Spinal cord (tissue), 10 donors: Measurements from ENCODE around the gene TBC1D24. TPM values are rescaled to one million over a fixed set of nuclear protein-coding genes. Genes with fewer than 3 reads are reported as not detected.

Experiments
- DNase-seq, 6 donors: peaks; one replicate each; pipeline versions ENCODE4 v3.0.0 to v3.0.0-alpha.2; 2013 to 2015; ENCODE audit warnings: low spot score in 6 of 6, low read depth in 4 of 6
- H3K27ac ChIP-seq: one replicate; pipeline ENCODE4 v1.5.1; 2013; ENCODE audit warnings: low read depth, low read length, control low read depth
- H3K27me3 ChIP-seq: one replicate; pipeline ENCODE4 v1.6.1; 2013; ENCODE audit warnings: low read length; ENCODE audit not compliant: control insufficient read depth, insufficient read depth
- H3K36me3 ChIP-seq: one replicate; pipeline ENCODE4 v1.6.1; 2013; ENCODE audit warnings: low read length; ENCODE audit not compliant: control insufficient read depth, insufficient read depth
- H3K4me1 ChIP-seq: one replicate; pipeline ENCODE4 v1.6.1; 2013; ENCODE audit warnings: low read length; ENCODE audit not compliant: control insufficient read depth, insufficient read depth
- H3K4me3 ChIP-seq: one replicate; pipeline ENCODE4 v1.5.1; 2013; ENCODE audit warnings: low read depth, low read length, control low read depth
- H3K9me3 ChIP-seq: one replicate; pipeline ENCODE4 v1.6.1; 2013; ENCODE audit warnings: low read length; ENCODE audit not compliant: control insufficient read depth, insufficient read depth
- WGBS: methylation state at CpG from one replicate; pipeline ENCODE4 v1.1.5; 2013; ENCODE audit warnings: missing lambda C conversion rate; ENCODE audit not compliant: insufficient coverage; 5-methylcytosine and 5-hydroxymethylcytosine counted together
- polyA plus RNA-seq, 2 donors: library from polyadenylated mRNA; unstranded; fragments of 120-200 nt; gene quantifications; one replicate each; pipeline ENCODE4 v1.2.1, GENCODE V29; 2013; ENCODE audit not compliant: insufficient read length in 2 of 2
- total RNA-seq, 2 donors: library from RNA; depleted of rRNA in 1 of 2; stranded (reverse); fragments of 120-200 nt in 1 of 2; fragments of >200 nt in 1 of 2; gene quantifications; one replicate each; pipeline versions ENCODE4 v1.2.3 to v1.2.4, GENCODE V29; 2013 to 2014
- donor health status: healthy.

Gene TBC1D24
- total and polyA plus RNA-seq, 4 donors = 22.2 to 64.2 (median 35.4) TPM

GRCh38 chr16:2447920-2448583, 26.9 kb upstream of the TBC1D24 start:
- DNase-seq = no peak
- H3K36me3 ChIP-seq = peaks cover 86% of the 10 kb centered on the region
- no peaks in the 10 kb centered on the region for H3K9me3 ChIP-seq
- 94% methylated on average over 9 of the region's 11 CpGs for WGBS
- H3K27me3 ChIP-seq = no peaks in the 10 kb centered on the region
- no peaks in the 10 kb centered on the region for H3K4me1 ChIP-seq
- H3K4me3 ChIP-seq = no peak overlapping the region
- no peak overlapping the region for H3K27ac ChIP-seq

DNA sequence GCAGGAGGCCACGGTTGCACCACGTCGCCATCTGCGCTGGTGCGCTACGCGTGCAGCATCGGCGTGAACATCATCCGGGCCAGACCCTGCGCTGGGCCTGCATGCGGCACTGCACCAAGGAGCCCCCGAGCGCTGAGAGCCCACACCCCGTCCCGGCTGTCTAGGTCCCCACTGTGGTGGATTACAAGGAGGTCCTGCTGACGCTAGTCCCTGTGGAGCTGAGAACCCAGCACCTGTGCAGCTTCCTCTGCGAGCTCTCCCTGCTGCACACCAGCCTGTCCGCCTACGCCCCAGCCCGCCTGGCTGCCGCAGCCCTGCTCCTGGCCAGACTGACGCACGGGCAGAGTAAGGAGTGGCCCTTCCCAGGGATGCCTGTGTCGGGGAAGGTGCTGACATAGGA, 25.8 kb upstream of the TBC1D24 start:
- Histone ChIP-seq H3K27me3 (no peaks in the 10 kb centered on the region), H3K9me3 (no peaks in the 10 kb centered on the region)
- WGBS = 96% methylated on average over 25 of the region's 25 CpGs

GRCh38 chr16:2450535-2450934, 24.4 kb upstream of the TBC1D24 start:
- Histone ChIP-seq H3K4me3 (no peak overlapping the region), H3K27ac (no peak overlapping the region)

More for the DNA sequence above, 25.8 kb upstream of the TBC1D24 start:
- no peak for DNase-seq
- Histone ChIP-seq H3K4me3 (no peak overlapping the region), H3K27ac (no peak overlapping the region), H3K36me3 (peaks cover 90% of the 10 kb centered on the region), H3K4me1 (no peaks in the 10 kb centered on the region)

GRCh38 chr16:2450975-2451381, 23.9 kb upstream of the TBC1D24 start:
- no peak overlapping the region for H3K4me3 ChIP-seq
- 96% methylated on average over 17 of the region's 19 CpGs for WGBS
- no peak for DNase-seq

More at GRCh38 chr16:2450535-2450934, 24.4 kb upstream of the TBC1D24 start:
- Histone ChIP-seq H3K36me3 (peaks cover 93% of the 10 kb centered on the region), H3K4me1 (no peaks in the 10 kb centered on the region), H3K27me3 (no peaks in the 10 kb centered on the region), H3K9me3 (no peaks in the 10 kb centered on the region)
- WGBS = 78% methylated on average over 8 of the region's 8 CpGs
- DNase-seq = no peak

DNA sequence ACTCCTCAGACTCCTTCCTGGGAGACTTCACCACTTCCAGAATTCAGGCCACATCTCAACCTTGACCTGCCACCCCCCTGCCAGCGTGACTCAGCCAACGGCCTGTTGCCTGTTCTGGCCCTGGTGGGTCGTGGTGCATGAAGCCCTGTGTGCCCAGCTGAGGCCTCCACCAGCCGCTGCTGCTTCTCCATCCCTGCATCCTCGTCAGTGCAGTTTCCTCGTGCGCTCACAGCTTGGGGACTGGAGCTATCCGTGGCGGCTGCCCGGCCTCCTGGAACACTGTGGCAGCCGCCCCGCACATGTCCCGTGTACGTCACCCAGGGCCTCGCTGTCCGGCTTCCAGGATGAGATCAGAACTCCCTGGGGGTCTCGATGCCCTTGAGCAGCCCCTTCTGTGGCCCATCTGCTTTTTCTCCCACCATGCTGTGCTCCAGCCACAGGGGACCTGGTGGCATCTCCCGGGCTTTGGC, 23.0 kb upstream of the TBC1D24 start:
- WGBS = 91% methylated on average over 18 of the region's 18 CpGs
- Histone ChIP-seq H3K36me3 (peaks cover 93% of the 10 kb centered on the region), H3K27me3 (no peaks in the 10 kb centered on the region), H3K9me3 (no peaks in the 10 kb centered on the region), H3K27ac (no peak overlapping the region), H3K4me3 (no peak overlapping the region), H3K4me1 (no peaks in the 10 kb centered on the region)
- DNase-seq = no peak

More at GRCh38 chr16:2450975-2451381, 23.9 kb upstream of the TBC1D24 start:
- Histone ChIP-seq H3K27me3 (no peaks in the 10 kb centered on the region), H3K9me3 (no peaks in the 10 kb centered on the region), H3K36me3 (peaks cover 93% of the 10 kb centered on the region), H3K4me1 (no peaks in the 10 kb centered on the region), H3K27ac (no peak overlapping the region)

- no peaks in the 10 kb centered on the region for H3K9me3 ChIP-seq
- no peaks in the 10 kb centered on the region for H3K27me3 ChIP-seq
- WGBS = 96% methylated on average over 6 of the region's 8 CpGs
- H3K4me1 ChIP-seq = no peaks in the 10 kb centered on the region
- H3K27ac ChIP-seq = no peak overlapping the region
- H3K4me3 ChIP-seq = no peak overlapping the region
- no peak for DNase-seq
- peaks cover 94% of the 10 kb centered on the region for H3K36me3 ChIP-seq
Observed at GRCh38 chr16:2452650-2453049, 22.3 kb upstream of the TBC1D24 start.

GRCh38 chr16:2455081-2455845, 19.7 kb upstream of the TBC1D24 start:
- 98% methylated on average over 21 of the region's 28 CpGs for WGBS
- Histone ChIP-seq H3K4me3 (no peak overlapping the region), H3K36me3 (peaks cover 83% of the 10 kb centered on the region), H3K9me3 (no peaks in the 10 kb centered on the region), H3K27me3 (no peaks in the 10 kb centered on the region), H3K27ac (no peak overlapping the region), H3K4me1 (peaks cover 17% of the 10 kb centered on the region)
- DNase-seq = no peak

GRCh38 chr16:2456551-2457153, 18.3 kb upstream of the TBC1D24 start:
- H3K27me3 ChIP-seq = no peaks in the 10 kb centered on the region
- DNase-seq = no peak
- no peak overlapping the region for H3K4me3 ChIP-seq
- peaks cover 30% of the 10 kb centered on the region for H3K4me1 ChIP-seq
- no peak overlapping the region for H3K27ac ChIP-seq
- H3K36me3 ChIP-seq = peaks cover 78% of the 10 kb centered on the region
- H3K9me3 ChIP-seq = no peaks in the 10 kb centered on the region
- 97% methylated on average over 21 of the region's 21 CpGs for whole genome bisulfite sequencing

DNA sequence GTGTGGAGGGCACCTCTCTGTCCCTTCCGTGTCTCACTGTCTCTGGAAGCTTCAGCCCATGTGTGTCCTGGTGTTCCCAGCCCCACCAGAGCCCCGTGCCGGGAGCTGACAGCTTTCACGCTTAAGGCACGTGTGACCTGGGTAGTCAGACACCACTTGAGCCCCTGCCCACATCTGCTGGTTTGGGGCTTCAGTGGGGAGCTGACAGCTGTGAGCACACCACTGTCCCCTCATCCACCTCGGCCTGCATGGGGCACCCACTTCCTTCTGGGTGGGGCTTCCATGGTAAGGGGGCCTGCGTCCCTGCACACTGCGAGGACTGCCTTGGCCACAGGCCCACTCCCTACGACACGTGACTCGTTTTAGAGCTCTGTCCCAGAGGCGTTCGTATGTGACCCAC, 17.7 kb upstream of the TBC1D24 start:
- Histone ChIP-seq H3K27me3 (no peaks in the 10 kb centered on the region), H3K36me3 (peaks cover 78% of the 10 kb centered on the region), H3K4me3 (no peak overlapping the region), H3K4me1 (peaks cover 30% of the 10 kb centered on the region), H3K27ac (no peak overlapping the region), H3K9me3 (no peaks in the 10 kb centered on the region)
- WGBS = 70% methylated on average over 13 of the region's 13 CpGs
- no peak for DNase-seq
